HepG2 (cell line): Measurements from ENCODE around the gene WIPF3.

Experiments
- AHDC1 ChIP-seq: sonication (generic); formaldehyde crosslinking; IDR thresholded peaks from 2 replicates; pipeline ENCODE4 v1.5.1; 2020; ENCODE audit warnings: mild to moderate bottlenecking, missing genetic modification reagents, borderline replicate concordance
- ARHGAP35 ChIP-seq: sonication (generic); formaldehyde crosslinking; IDR thresholded peaks from 2 replicates; pipeline ENCODE4 v1.9.0; 2022; ENCODE audit warnings: mild to moderate bottlenecking, inconsistent platforms, moderate library complexity, missing genetic modification reagents, borderline replicate concordance
- CHD2 ChIP-seq: IDR thresholded peaks from 2 replicates; pipeline ENCODE4 v1.6.1; 2011; ENCODE audit warnings: low read depth, low read length, improper control_type of control experiment
- ELF4 ChIP-seq: sonication (generic); formaldehyde crosslinking; IDR thresholded peaks from 2 replicates; pipeline ENCODE4 v1.5.0; 2020; ENCODE audit warnings: missing genetic modification reagents, mild to moderate bottlenecking, moderate library complexity, borderline replicate concordance
- KAT2B ChIP-seq: fragments of 150-350 bp; IDR thresholded peaks from 2 replicates; pipeline ENCODE4 v1.6.1; 2014; ENCODE audit warnings: low read depth, low read length, borderline replicate concordance
- MEIS1 ChIP-seq: sonication (generic); formaldehyde crosslinking; IDR thresholded peaks from 2 replicates; pipeline ENCODE4 v1.9.0; 2021; ENCODE audit warnings: mild to moderate bottlenecking, missing genetic modification reagents, moderate library complexity, borderline replicate concordance
- PRDM10 ChIP-seq: sonication (generic); formaldehyde crosslinking; IDR thresholded peaks from 2 replicates; pipeline ENCODE4 v1.4.0; 2020; ENCODE audit warnings: low read depth, missing genetic modification reagents
- ZBTB21 ChIP-seq: sonication (generic); formaldehyde crosslinking; IDR thresholded peaks from 2 replicates; pipeline ENCODE4 v1.4.0; 2020; ENCODE audit warnings: missing genetic modification reagents
- ZNF20 ChIP-seq: sonication (generic); formaldehyde crosslinking; IDR thresholded peaks from 2 replicates; pipeline ENCODE4 v1.4.0; 2020; ENCODE audit warnings: mild to moderate bottlenecking, moderate library complexity, missing genetic modification reagents
- TF ChIP-seq, protein P1 (sequence below): sonication (generic); formaldehyde crosslinking; IDR thresholded peaks from 2 replicates; pipeline ENCODE4 v1.5.0; 2020; ENCODE audit warnings: mild to moderate bottlenecking, missing genetic modification reagents, moderate library complexity
- TF ChIP-seq, protein P2 (sequence below): sonication (generic); formaldehyde crosslinking; IDR thresholded peaks from 2 replicates; pipeline ENCODE4 v1.8.1; 2023; ENCODE audit warnings: missing genetic modification reagents, inconsistent platforms, borderline replicate concordance
- TF ChIP-seq, protein P3 (sequence below): IDR thresholded peaks from 2 replicates; pipeline ENCODE4 v1.6.1; 2016; ENCODE audit warnings: missing biosample characterization, missing genetic modification reagents, low read depth

- TF ChIP-seq, protein P1, sequence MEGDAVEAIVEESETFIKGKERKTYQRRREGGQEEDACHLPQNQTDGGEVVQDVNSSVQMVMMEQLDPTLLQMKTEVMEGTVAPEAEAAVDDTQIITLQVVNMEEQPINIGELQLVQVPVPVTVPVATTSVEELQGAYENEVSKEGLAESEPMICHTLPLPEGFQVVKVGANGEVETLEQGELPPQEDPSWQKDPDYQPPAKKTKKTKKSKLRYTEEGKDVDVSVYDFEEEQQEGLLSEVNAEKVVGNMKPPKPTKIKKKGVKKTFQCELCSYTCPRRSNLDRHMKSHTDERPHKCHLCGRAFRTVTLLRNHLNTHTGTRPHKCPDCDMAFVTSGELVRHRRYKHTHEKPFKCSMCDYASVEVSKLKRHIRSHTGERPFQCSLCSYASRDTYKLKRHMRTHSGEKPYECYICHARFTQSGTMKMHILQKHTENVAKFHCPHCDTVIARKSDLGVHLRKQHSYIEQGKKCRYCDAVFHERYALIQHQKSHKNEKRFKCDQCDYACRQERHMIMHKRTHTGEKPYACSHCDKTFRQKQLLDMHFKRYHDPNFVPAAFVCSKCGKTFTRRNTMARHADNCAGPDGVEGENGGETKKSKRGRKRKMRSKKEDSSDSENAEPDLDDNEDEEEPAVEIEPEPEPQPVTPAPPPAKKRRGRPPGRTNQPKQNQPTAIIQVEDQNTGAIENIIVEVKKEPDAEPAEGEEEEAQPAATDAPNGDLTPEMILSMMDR (CRISPR knock-in tag): no peak
- no peak for TF ChIP-seq AHDC1
- TF ChIP-seq ZBTB21 (CRISPR knock-in tag): no peak
- TF ChIP-seq ZNF20: no peak
- TF ChIP-seq MEIS1: no peak
- TF ChIP-seq, protein P2, sequence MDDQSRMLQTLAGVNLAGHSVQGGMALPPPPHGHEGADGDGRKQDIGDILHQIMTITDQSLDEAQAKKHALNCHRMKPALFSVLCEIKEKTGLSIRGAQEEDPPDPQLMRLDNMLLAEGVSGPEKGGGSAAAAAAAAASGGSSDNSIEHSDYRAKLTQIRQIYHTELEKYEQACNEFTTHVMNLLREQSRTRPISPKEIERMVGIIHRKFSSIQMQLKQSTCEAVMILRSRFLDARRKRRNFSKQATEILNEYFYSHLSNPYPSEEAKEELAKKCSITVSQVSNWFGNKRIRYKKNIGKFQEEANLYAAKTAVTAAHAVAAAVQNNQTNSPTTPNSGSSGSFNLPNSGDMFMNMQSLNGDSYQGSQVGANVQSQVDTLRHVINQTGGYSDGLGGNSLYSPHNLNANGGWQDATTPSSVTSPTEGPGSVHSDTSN (CRISPR knock-in tag): no peak
- TF ChIP-seq CHD2: no peak
- no peak for TF ChIP-seq KAT2B
- no peak for TF ChIP-seq PRDM10 (CRISPR knock-in tag)
- TF ChIP-seq ELF4 (CRISPR knock-in tag): no peak
- TF ChIP-seq, protein P3, sequence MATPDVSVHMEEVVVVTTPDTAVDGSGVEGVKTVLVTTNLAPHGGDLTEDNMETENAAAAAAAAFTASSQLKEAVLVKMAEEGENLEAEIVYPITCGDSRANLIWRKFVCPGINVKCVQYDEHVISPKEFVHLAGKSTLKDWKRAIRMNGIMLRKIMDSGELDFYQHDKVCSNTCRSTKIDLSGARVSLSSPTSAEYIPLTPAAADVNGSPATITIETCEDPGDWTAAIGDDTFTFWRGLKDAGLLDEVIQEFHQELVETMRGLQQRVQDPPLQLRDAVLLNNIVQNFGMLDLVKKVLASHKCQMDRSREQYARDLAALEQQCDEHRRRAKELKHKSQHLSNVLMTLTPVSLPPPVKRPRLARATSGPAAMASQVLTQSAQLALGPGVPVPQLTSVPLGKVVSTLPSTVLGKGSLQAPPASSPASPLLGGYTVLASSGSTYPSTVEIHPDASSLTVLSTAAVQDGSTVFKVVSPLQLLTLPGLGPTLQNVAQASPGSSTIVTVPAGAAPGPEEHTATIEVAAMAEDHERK (CRISPR knock-in tag): no peak
- TF ChIP-seq ARHGAP35 (CRISPR knock-in tag): no peak
These were observed 1.9 kb downstream of the WIPF3 start for GRCh38 chr7:29808075-29808801.
